Coronary artery (tissue), 2 donors: ENCODE measurements around the gene PLA2G4D.

Source experiments
- DNase-seq: peaks from one replicate; pipeline ENCODE4 v3.0.0-alpha.2; 2017; ENCODE audit warnings: low spot score
- H3K27ac ChIP-seq, 2 donors: fragments of 200-600 bp; sonication (generic); one replicate each; pipeline ENCODE4 v1.5.1; 2016 to 2019
- H3K4me3 ChIP-seq: fragments of 200-600 bp; sonication (generic); 2 replicates; pipeline ENCODE4 v1.5.1; 2016; ENCODE audit warnings: mild to moderate bottlenecking, moderate library complexity
- TF ChIP-seq, protein P1 (sequence below): fragments of 200-600 bp; sonication (generic); IDR thresholded peaks from one replicate; pipeline ENCODE4 v1.5.1; 2019; ENCODE audit warnings: antibody characterized with exemption

PLA2G4D gene

GRCh38 chr15:42138968-42139386 is 44.6 kb upstream of the PLA2G4D start:
- no peak overlapping the region for H3K27ac ChIP-seq
- no peak for DNase-seq
- TF ChIP-seq, protein P1, sequence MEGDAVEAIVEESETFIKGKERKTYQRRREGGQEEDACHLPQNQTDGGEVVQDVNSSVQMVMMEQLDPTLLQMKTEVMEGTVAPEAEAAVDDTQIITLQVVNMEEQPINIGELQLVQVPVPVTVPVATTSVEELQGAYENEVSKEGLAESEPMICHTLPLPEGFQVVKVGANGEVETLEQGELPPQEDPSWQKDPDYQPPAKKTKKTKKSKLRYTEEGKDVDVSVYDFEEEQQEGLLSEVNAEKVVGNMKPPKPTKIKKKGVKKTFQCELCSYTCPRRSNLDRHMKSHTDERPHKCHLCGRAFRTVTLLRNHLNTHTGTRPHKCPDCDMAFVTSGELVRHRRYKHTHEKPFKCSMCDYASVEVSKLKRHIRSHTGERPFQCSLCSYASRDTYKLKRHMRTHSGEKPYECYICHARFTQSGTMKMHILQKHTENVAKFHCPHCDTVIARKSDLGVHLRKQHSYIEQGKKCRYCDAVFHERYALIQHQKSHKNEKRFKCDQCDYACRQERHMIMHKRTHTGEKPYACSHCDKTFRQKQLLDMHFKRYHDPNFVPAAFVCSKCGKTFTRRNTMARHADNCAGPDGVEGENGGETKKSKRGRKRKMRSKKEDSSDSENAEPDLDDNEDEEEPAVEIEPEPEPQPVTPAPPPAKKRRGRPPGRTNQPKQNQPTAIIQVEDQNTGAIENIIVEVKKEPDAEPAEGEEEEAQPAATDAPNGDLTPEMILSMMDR: no peak
- no peak overlapping the region for H3K4me3 ChIP-seq

GRCh38 chr15:42138411-42138810 is 44.0 kb upstream of the PLA2G4D start:
- Histone ChIP-seq H3K27ac (no peak overlapping the region), H3K4me3 (no peak overlapping the region)
- TF ChIP-seq, protein P1: no peak
- no peak for DNase-seq

DNA sequence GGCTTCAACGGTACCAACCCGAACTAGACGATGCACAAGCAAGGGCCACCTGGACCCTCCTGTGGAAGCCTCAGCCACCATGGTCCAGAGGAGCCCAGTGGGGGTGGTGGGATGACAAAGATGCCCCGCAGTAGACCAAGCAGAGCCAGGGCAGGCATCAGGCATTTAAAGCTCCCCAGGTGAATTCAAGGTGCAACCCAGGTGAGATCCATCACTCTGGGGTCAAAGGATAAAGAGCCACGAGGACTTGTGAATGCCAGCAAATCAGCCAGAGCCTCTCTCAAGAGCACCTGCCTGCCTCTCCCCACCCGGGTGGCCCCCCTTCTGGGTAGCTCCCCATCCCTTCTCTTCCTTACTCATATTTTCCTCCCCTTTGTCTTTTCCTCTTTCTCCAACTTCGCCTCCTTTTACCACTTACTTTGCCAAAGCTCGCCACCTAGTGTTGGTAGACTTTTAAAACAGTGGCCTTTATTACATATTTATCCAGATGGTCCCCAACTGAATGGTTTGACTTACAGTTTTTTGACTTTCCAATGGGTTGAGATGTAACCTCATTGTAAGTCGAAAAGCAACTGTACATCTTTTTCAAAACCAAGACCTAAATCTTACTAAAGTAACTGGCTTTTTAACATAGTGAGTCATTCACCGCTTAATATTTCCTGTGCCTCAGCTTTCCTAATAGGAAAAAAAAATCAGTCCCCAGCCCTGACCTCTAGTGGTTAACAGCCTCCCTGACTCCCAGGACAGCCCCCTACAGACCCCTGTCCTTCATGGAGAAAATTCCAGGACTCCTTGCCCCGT is 43.3 kb upstream of the PLA2G4D start:
- DNase-seq: no peak
- no peak overlapping the region for H3K27ac ChIP-seq
- TF ChIP-seq, protein P1: peak; percentile 35
- H3K4me3 ChIP-seq: no peak overlapping the region

DNA sequence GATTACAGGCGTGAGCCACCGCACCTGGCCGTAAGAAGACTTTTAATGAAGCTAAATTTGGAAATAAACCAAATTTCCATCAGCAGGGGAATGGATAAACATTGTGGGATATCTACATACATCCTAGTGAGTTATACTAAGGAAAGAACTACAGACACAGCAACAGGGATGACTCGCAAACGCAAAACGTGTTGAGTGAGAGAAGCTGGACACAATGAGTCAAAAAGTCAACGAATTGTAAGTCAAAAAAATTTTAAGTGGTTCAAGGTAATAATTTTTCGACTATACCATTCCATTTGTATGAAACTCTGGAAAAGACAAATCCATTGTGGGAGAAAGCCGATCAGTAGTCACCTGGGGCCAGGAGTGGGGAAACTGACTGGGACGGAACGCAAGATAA is 42.2 kb upstream of the PLA2G4D start:
- H3K4me3 ChIP-seq: no peak overlapping the region
- H3K27ac ChIP-seq: no peak overlapping the region
- TF ChIP-seq, protein P1: no peak
- DNase-seq: peak; percentile 29

- H3K4me3 ChIP-seq: no peak overlapping the region
- no peak overlapping the region for H3K27ac ChIP-seq
- no peak for DNase-seq
- TF ChIP-seq, protein P1: no peak
Observed at GRCh38 chr15:42135351-42135750, 41.0 kb upstream of the PLA2G4D start.

DNA sequence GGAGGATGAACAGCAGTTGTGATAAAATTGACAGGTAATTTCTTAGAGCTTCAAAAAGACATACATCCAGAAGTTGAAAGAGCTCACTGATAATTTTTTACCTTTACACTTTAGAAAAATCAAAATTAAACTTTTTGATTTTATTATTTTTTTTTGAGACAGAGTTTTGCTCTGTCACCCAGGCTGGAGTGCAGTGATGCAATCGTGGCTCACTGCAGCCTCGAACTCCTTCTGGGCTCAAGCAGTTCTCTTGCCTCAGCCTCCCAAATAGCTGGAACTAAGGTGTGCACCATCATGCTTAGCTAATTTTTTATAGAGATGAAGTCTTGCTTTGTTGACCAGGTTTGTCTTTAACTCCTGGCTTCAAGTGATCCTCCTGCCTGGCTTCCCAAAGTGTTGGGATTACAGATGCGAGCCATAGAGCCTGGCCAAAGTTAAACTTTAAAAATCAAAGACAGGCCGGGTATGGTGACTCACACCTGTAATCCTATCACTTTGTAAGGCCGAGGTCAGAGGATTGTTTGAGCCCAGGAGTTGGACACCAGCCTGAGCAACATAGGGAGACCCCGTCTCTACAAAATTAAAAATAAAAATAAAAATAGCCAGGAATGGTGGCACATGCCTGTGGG is 40.4 kb upstream of the PLA2G4D start:
- DNase-seq: no peak
- Histone ChIP-seq H3K27ac (no peak overlapping the region), H3K4me3 (no peak overlapping the region)
- TF ChIP-seq, protein P1: no peak
